ENCODE results near the gene GPBP1. TPM values are rescaled to one million over a fixed set of nuclear protein-coding genes. Genes with fewer than 3 reads are reported as not detected.

GPBP1 gene
- total RNA-seq, 2 donors from 2014 or later: 41.9 to 48.1 TPM

DNA sequence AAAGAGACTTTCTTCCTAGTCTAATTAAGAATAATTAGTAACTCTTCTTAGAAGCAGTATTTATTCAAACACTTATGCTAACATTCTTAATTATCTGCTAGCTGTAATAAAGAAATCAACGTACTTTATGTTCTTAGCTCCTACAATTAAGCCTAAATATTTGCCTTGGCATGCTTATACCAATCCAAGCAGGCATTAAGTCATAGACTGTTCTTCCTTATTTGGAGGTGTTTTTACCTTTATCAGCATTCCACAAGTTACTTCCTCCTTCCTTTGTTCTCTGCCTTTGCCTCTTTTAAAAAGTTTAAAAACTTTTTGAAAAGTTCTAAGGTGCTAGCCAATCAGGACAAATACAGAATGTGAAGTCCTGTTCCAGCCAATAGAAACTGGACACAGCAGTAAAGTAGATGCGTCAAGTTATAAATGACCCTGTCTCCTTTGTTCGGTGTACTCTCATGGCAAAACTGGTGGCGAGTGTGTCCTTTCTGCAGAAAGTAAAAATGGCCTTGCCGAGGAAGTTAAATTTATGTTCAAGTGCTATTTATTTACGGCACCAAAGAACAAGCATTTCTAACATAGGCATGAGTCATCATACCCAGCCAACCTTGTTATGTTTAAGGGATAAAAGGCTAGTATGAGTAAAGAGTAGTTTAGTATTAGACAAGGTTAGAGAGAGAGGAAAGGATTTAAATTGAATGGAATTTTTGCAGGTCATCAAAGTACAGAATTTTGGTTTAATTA lies 58.6 kb downstream of the GPBP1 start:
- Histone ChIP-seq H3K4me3 (no peak overlapping the region), H3K36me3 (peaks cover 26% of the 10 kb centered on the region), H3K27ac (no peak overlapping the region), H3K27me3 (no peaks in the 10 kb centered on the region), H3K9me3 (no peaks in the 10 kb centered on the region), H3K4me1 (peaks cover 0 to 8% of the 10 kb centered on the region in 2 donors)
- TF ChIP-seq CTCF (IDR thresholded peaks at IDR 0.05): no peak
- no peak for DNase-seq (ENCODE audit: low spot score)

DNA sequence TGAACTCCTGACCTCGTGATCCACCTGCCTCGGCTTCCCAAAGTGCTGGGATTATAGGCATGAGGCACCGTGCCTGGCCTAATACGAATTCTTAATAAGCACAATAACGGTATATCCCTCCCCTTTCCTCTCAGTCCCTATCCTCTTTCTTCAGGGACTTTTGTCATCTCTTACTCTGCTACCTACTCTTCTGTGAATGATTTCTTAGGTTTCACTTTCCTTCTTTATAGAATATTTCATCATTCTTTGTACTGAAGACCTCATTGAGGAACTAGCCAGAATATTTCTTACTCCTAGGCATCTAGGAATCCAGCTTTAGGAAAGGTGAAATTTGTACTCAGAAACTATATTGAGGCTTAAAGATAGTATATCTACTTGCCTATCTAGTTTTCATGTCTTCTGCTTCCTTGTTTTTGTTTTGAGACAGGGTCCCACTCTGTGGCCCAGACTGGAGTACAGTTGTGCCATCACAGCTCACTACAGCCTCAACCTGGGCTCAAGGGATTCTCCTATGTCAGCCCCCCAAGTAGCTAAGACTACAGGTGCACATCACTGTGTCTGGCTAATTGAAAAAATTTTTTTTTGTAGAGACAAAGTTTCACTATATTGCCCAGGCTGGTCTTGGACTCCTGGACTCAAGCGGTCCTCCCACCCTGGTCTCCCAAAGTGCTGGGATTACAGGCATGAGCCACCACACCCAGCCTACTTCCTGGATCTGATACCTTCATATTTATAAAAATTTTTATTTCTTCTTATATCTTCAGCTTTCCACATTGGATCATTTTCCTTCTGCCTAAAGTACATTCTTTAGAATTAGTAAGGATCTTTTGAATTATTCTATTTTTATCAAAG lies 69.7 kb downstream of the GPBP1 start:
- H3K27me3 ChIP-seq: no peaks in the 10 kb centered on the region
- H3K27ac ChIP-seq: no peak overlapping the region
- peaks cover 14% of the 10 kb centered on the region for H3K36me3 ChIP-seq
- no peaks in the 10 kb centered on the region for H3K9me3 ChIP-seq
- H3K4me3 ChIP-seq: no peak overlapping the region
- H3K4me1 ChIP-seq: no peaks in the 10 kb centered on the region
- TF ChIP-seq CTCF (IDR thresholded peaks at IDR 0.05): no peak
- no peak for DNase-seq (ENCODE audit: low spot score)

DNA sequence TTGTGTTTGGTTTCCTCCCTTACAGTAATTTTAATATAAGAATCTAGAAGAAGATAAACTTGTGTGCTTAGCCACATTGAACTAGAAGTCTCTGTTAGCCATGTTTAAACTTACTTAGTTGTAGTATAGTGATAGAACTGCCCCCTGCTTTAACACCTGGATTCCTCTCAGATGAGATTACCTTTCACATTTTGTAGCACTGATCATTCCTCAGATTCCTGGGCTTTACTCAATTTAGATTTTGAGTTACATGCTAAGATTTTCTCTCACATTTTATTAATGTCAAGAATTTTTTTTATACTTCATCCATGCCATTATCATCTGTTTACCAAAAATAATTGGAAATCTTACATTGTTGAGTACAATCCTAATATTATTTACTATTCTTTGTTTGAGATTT lies 70.5 kb downstream of the GPBP1 start:
- no peak for DNase-seq (ENCODE audit: low spot score)

DNA sequence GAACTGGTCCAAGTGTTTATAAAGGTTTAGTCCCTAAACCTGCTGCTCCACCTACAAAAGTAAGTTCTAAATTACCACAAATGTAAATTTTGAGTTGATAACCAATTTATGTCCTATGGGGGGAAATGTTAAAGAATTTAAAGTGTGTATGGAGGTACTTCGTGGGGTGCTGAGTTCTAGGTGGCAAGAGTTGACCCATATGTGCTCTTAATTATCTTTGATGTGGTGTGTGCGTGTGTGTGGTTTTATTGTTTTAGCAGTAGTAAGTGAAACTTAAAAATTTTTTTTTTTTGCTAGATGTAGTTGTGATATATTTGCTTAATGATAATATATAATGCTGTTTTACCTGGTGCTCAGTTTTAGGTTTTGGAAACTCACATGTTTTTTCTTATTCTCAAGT lies 72.6 kb downstream of the GPBP1 start:
- H3K36me3 ChIP-seq: peaks cover 30% of the 10 kb centered on the region
- DNase-seq (ENCODE audit: low spot score): no peak
- no peak for TF ChIP-seq CTCF (IDR thresholded peaks at IDR 0.05)

More for the DNA sequence above, 70.5 kb downstream of the GPBP1 start:
- no peak overlapping the region for H3K4me3 ChIP-seq
- H3K4me1 ChIP-seq: no peaks in the 10 kb centered on the region
- H3K9me3 ChIP-seq: no peaks in the 10 kb centered on the region
- no peak overlapping the region for H3K27ac ChIP-seq
- H3K36me3 ChIP-seq: peaks cover 14% of the 10 kb centered on the region
- no peak for TF ChIP-seq CTCF (IDR thresholded peaks at IDR 0.05)
- no peaks in the 10 kb centered on the region for H3K27me3 ChIP-seq

GRCh38 chr5:57247765-57248164 lies 73.9 kb downstream of the GPBP1 start:
- H3K27ac ChIP-seq: no peak overlapping the region
- no peaks in the 10 kb centered on the region for H3K4me1 ChIP-seq
- H3K9me3 ChIP-seq: no peaks in the 10 kb centered on the region
- TF ChIP-seq CTCF (IDR thresholded peaks at IDR 0.05): no peak
- no peak for DNase-seq (ENCODE audit: low spot score)
- H3K4me3 ChIP-seq: no peak overlapping the region
- H3K36me3 ChIP-seq: peaks cover 39% of the 10 kb centered on the region
- no peaks in the 10 kb centered on the region for H3K27me3 ChIP-seq

More for the DNA sequence above, 72.6 kb downstream of the GPBP1 start:
- Histone ChIP-seq H3K27ac (no peak overlapping the region), H3K4me3 (no peak overlapping the region), H3K4me1 (no peaks in the 10 kb centered on the region), H3K27me3 (no peaks in the 10 kb centered on the region), H3K9me3 (no peaks in the 10 kb centered on the region)
